Vagina (tissue), 2 donors: ENCODE results near the gene DDX18.

Experiments
- POLR2A ChIP-seq, 2 donors: fragments of 450-650 bp; IDR thresholded peaks; one replicate each; pipeline ENCODE4 v1.6.1; 2017; ENCODE audit warnings: antibody characterized with exemption in 2 of 2, mild to moderate bottlenecking in 2 of 2, moderate library complexity in 2 of 2
- TF ChIP-seq, protein P1 (sequence below), 3 experiments: fragments of 450-650 bp in 2 of 3; fragments of 200-600 bp in 1 of 3; sonication (generic) in 1 of 3; IDR thresholded peaks; one replicate each; pipeline ENCODE4 v1.5.1; 2017 to 2019; ENCODE audit warnings: antibody characterized with exemption in 3 of 3, mild to moderate bottlenecking in 2 of 3, moderate library complexity in 2 of 3

DNA sequence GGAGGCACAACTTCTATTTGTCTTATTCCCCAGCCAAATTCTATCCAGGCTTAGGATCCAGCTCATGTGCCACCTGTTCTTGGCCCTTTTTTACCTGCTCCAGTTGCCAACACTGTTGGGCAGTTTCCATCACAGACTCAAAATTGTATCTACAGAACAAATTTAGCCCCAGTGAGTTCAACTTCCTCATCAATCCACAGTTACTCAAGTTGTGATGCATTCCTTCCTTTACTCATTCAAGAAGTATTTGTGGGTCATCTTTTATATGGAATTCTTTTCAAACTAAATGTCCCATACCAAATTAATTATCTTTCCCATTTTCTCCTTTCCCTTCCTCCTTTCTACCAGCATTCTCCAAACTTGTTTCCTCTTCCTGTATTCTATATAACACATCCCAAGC is 12.7 kb upstream of the DDX18 start:
- TF ChIP-seq, protein P1, sequence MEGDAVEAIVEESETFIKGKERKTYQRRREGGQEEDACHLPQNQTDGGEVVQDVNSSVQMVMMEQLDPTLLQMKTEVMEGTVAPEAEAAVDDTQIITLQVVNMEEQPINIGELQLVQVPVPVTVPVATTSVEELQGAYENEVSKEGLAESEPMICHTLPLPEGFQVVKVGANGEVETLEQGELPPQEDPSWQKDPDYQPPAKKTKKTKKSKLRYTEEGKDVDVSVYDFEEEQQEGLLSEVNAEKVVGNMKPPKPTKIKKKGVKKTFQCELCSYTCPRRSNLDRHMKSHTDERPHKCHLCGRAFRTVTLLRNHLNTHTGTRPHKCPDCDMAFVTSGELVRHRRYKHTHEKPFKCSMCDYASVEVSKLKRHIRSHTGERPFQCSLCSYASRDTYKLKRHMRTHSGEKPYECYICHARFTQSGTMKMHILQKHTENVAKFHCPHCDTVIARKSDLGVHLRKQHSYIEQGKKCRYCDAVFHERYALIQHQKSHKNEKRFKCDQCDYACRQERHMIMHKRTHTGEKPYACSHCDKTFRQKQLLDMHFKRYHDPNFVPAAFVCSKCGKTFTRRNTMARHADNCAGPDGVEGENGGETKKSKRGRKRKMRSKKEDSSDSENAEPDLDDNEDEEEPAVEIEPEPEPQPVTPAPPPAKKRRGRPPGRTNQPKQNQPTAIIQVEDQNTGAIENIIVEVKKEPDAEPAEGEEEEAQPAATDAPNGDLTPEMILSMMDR (IDR thresholded peaks at IDR 0.05): no peak
- TF ChIP-seq POLR2A (IDR thresholded peaks at IDR 0.05): no peak
